Dedifferentiated amniotic fluid mesenchymal stem cell (primary cell): Measurements from ENCODE around the gene ANKRD61.
"Not testable (repeated sequence)": the region's sequence is repeated elsewhere in the genome, so short reads cannot be mapped to it uniquely, and the experiment has no call there.

Experiments
- DNase-seq: peaks from one replicate; pipeline ENCODE4 v3.0.0-alpha.2; 2016; ENCODE audit errors: extremely low spot score

ANKRD61 gene

GRCh38 chr7:6031567-6031966 lies 391 bp downstream of the ANKRD61 start:
- DNase-seq = no peak

DNA sequence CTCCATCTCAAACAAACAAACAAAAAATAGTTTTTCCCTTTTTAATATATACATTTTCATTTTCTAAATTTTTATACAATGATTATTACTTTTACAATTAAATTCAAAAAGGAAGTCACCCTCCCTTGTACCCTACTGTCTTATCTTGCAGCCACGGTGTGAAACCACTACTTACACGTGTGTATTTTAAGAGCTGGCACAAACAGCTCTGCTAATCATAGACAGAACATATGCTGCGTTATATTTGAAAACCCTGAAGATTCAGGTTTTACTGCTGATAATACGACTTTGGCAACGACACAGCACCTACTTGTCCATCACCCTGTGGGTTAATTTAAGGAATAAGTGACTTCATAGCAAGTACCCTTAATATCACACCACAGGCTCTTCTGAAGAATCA lies 991 bp downstream of the ANKRD61 start:
- DNase-seq = no peak

GRCh38 chr7:6032641-6033040 lies 1.5 kb downstream of the ANKRD61 start:
- no peak for DNase-seq

- DNase-seq = no peak
Observed at GRCh38 chr7:6035165-6035564, 4.0 kb downstream of the ANKRD61 start.

DNA sequence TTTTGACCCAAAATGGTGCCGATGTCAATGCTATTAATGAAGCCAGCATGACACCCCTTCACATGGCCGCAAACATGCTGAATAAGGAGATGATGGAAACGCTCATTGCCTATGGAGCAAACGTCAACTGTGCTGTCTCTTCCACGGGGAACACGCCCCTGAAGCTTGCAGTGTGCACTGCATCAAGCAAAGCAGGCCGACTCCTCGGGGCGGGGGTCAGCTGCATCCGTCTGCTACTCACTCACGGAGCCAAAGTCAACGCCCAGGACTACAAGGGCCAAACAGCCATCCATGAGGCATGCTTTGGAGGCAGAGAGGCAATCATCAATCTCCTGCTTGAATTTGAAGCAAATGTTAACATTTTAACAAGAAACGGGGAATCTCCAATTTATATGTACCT lies 4.5 kb downstream of the ANKRD61 start:
- no peak for DNase-seq

- DNase-seq = no peak
Observed at GRCh38 chr7:6049780-6050179, 18.6 kb downstream of the ANKRD61 start.

- DNase-seq = not testable (repeated sequence)
Observed at GRCh38 chr7:6051185-6051584, 20.0 kb downstream of the ANKRD61 start.

- no peak for DNase-seq
Observed at GRCh38 chr7:6056616-6057015, 25.4 kb downstream of the ANKRD61 start.

DNA sequence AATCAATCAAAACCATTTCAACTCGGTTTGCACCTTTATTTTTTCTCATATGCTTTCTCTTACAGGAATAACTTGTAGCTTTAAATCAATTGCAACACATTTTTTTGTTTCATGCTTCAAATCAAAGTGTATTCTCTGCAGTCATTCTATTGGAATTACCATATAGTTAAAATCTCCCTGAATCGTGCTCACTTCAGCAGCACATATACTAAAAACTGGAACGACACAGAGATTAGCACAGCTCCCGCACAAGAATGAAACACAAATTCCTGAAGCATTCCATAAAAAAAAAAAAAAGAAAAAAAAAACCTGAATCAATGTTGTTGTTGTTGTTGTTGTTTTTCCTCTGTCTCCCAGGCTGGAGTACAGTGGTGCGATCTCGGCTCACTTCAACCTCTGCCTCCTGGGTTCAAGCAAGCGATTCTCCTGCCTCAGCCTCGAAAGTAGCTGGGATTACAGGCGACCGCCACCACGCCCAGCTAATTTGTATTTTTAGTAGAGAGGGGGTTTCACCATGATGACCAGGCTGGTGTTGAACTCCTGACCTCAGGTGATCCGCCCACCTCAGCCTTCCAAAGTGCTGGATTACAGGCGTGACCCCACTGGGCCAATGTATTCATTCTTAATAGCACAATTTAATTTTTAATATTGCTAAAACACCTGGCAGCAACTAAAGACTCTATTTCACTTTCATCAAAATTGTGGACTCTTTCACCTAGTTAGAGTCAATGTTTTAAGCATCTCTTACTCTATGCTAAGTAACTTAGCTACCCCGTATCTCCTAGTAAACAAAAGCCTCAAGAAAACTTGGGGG lies 26.3 kb downstream of the ANKRD61 start:
- DNase-seq = no peak

DNA sequence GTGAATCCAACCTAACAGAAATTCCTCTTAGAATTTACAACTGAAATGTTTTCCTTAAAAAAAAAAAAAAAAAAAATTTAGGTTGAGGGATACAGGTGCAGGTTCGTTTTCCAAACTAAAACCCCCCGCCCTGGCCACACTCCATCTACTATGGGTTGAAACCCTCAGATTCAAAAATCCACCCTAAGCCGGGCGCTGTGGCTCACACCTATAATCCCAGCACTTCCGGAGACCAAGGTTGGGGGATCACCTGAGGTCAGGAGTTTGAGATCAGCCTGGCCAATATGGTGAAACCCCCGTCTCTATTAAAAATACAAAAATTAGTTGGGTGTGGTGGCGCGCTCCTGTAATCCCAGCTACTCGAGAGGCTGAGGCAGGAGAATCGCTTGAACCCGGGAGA lies 28.8 kb downstream of the ANKRD61 start:
- not testable (repeated sequence) for DNase-seq

GRCh38 chr7:6071406-6071805 lies 40.2 kb downstream of the ANKRD61 start:
- no peak for DNase-seq

GRCh38 chr7:6074612-6075380 lies 43.6 kb downstream of the ANKRD61 start:
- DNase-seq = no peak

DNA sequence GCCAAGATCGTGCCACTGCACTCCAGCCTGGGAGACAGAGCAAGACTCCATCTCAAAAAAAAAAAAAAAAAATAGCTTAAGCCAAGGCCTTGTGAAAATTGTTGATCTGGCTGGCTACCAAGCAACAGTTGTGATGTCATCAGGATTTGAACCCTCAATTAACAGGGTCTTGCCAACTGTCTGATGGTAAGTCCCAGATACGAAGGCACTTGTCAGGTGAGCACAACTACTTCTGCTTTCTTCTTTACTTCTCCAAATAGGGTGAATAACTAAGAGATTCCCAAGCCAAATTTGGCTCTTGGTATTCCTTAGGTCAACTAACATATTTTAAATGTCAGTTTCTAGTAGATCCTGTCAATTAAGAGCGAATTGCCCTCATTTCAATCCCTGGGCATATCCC lies 47.4 kb downstream of the ANKRD61 start:
- DNase-seq = no peak

DNA sequence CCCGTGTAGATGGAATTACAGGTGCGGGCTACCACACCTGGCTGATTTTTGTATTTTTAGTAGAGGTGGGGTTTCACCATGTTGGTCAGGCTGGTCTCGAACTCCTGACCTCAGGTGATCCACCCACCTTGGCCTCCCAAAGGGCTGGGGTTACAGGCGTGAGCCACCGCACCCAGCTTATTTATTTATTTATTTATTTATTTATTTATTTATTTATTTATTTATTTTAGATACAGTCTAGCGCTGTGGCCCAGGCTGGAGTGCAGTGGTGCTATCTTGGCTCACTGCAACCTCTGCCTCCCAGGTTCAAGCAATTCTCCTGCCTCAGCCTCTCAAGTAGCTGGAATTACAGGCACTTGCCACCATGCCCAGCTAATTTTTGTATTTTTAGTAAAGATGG lies 51.9 kb downstream of the ANKRD61 start:
- not testable (repeated sequence) for DNase-seq
